NK-92 (cell line): ENCODE results near the gene MNDA.

Experiments used
- DNase-seq: peaks from one replicate; lab custom pipeline; 2025; ENCODE audit not compliant: unreplicated experiment; lab: John Stamatoyannopoulos, UW

The MNDA gene

DNA sequence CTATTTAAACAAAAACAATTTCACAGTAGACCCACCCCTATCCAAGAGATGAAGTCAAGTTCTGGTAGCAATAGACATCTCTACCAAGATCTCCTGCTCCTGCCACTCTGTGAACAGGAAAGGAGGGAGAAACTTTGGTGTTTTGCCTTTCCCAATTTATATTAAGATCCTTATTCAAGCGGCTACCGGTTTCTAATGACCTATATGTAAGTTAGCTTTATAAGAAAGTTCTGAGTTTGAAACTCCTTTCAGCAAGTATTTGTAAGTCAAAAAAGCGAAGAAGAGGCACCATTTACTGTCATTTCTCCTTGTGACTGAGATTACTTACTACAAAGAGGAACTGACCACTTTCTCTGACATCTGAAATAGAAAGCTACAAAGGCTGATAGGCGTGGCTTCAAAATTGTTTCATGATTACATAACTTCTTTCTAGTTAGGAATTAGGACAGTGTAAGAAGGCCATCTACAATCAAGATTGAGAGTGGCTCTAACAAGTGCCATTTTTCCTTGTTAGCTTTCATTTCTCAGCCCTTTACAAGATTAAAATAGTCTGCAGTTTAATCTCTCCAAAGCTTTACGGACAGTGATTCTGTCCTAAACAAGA is at the start of gene MNDA:
MNDA (plus strand) TSS at position 448 of the 604 bp plus-strand sequence. CDS start 10,803 bp downstream, outside the sequence.
- no peak for DNase-seq

DNA sequence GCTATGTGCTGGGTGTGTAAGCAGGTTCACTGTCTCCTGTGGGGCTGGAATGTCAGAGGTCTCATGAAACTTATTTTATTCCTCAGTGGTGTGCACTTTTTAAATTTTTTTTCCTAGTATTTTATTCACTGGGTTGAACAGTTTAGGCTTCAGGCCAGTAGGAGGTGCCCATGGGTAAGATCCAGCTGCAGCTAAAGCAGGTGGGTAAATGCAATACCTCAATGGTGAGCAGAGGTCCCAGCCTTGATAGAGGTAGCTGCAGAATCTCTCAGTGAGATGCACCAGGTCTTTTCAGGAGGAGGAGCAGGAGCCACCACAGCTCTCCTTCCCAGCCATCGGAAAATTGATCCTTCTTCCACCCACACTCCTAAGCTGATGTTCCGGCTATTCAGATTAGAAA is 37.5 kb upstream of the MNDA start:
- no peak for DNase-seq

- no peak for DNase-seq
Measured at GRCh38 chr1:158794247-158794646, 36.9 kb upstream of the MNDA start.

DNA sequence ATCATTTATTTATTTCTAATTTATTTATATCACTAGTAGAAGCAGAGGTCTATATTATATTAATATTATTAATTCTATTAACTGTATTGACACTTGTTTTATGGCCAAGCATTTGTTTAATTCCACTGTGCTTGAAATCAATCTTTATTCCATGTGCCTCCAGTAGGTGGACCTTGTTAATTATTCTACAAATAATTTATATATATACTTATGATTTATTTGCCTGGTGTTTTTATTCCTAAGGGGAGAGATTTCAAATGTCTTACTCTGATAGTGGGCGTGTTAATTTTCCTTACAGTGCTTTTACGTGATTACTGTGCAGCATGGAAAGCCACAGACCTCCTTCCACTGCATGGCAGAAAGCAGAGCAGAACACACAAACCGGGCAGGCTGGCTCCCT is 32.6 kb upstream of the MNDA start:
- no peak for DNase-seq

- DNase-seq, result no peak
Measured at GRCh38 chr1:158799689-158800088, 31.5 kb upstream of the MNDA start.

DNA sequence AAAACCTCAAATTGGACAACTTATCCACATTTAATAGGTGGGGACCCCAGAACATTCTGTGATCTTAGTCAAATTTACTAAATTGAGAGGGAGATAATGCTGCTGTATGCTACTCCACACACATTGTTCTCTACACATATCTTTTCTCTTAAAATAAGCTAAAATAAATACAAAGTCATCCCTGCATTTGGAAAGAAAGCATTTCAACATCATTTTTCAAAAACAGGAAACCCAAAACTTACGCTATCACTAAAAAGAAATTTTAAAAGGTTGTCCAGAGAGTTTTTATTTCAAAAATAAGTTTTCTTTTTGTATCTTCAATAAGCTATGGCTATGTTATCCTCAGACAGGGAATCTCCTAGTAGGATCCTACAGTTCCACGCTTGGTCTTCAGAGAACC is 30.6 kb upstream of the MNDA start:
- DNase-seq, result no peak

DNA sequence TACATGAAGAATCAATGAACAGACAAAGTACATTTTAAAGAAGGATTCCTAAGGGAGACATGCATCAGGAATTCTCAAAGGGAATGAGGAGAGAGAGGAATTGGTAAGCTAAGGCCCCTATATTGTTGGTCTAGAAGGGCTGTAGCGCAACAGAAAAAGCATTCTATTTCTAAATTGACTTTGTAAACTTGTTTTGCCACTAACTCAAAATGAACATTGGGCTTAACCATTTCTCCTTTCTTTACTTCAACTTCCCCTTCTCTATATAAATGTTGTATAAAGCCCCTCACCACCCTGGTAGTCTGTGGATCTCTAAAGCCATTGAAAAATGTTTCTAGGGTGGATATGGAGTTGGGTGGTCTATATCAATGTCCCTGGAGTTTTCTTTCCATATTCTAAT is 29.8 kb upstream of the MNDA start:
- DNase-seq, result no peak

GRCh38 chr1:158803678-158804077 is 27.5 kb upstream of the MNDA start:
- DNase-seq, result no peak

- no peak for DNase-seq
Measured at GRCh38 chr1:158806916-158807536, 24.1 kb upstream of the MNDA start.

- DNase-seq, result no peak
Measured at GRCh38 chr1:158809256-158809655, 21.9 kb upstream of the MNDA start.

DNA sequence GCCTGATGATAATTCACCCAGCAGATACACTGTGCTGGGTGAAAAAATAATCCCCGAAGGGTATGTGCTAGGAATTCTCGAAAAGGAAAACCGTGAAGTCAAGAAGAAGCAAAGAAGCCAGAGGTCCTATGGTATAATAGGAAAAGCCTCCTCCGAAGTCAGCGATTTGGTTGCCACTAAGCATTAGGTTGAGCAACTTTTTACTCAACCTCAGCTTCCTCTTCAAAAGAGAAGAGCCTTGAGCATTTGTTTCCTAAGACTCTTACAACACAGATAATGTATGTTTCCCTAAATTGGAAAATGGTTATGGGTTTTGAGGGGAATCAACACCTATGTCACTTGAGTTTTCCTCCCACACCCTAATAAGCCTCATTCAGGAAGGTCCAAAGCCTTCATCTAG is 21.3 kb upstream of the MNDA start:
- DNase-seq, result no peak

DNA sequence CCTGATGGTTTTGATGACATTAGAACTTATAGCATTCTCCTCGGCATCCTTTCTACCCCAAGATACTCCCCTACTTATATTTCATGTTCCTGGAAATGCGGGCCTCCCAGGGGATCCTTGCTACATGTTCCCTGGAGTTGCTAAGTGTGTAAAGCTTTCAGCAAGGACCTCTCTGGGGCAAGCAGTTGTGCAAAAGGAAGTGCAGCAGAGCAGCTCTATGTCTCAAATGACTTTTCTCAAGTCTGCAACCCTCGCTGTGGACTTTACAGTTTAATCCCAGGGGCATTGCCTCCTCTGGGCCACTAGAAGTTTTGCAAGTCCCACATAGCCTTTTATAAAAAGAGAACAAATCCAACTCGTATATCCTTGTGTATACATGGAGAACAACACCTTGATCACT is 20.8 kb upstream of the MNDA start:
- no peak for DNase-seq

DNA sequence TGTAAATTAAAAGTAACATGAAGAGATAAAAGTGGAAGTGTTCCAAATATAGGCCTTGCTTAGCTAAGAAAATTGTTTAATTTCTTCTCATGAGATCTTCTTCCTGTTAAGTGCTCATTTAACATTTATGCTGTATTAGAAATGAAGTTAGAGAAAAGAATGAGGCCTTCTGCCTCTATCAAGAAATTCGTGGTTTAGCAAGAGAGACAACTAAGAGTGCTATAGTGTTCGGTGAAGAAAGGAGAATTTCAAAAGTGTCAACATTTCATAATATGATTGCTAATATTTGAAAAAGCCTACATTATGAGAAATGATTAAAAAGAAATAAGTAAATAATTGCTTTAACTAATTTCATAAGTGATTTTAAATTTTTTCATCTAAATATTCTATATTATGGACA is 18.8 kb upstream of the MNDA start:
- DNase-seq, result no peak

DNA sequence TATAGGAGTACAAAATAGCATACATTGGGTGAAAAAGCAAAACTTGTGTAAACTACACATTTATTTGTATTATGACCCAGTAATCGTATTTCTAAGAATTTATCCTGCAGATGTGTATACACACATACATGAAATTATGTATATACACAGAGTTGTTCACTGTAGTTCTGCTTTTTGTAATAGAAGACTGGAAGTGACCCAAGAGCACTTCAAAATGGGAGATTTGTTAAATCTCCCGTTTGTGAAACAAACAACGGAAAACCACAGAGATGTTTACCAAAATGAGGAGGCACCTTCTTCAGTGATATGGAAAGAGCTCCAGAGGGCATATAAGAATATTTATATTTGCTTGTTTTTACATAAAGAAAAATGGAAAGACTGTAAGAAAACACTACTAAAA is 18.0 kb upstream of the MNDA start:
- DNase-seq, result no peak

GRCh38 chr1:158814970-158815369 is 16.2 kb upstream of the MNDA start:
- no peak for DNase-seq

DNA sequence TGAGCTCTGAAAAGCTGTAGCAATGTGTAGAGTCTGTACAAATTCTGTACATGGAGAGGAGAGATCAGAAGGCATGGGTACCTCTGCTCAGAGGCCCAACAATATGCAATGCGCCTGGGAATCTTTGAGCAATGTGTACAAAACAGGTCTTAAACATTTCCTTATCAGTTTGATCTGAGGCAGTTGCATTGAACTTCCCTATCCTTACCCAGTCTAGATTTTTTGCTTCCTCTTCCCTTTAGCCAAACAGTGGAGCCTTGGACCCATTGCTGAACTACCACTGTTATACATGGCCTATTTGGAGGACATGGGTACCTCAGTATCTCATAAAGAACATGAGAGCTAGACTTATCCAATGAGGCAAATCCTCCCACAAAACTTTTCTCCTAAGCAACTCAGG is 12.6 kb upstream of the MNDA start:
- no peak for DNase-seq

DNA sequence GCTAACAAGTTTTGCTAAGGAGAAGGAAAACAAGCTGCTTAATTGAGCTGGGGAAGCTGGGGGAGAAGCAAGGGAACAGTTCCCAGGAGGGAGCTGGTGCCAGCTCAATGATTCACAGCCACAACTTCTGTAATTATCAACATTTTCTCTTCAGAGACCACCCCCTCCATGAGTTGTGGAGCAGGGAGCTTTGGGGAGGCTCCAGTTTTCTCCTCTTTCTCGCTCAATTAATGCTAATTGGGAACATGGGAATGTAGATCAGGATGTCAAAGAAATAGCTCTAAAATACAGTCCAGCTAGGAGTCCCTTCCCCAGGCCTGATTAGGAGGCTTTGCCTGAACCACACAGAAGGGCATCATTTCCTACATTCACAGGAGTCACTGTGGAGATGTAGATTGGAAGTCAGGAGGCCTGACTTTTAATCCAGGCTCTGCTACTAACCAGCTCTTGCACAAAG is 12.1 kb upstream of the MNDA start:
- no peak for DNase-seq

DNA sequence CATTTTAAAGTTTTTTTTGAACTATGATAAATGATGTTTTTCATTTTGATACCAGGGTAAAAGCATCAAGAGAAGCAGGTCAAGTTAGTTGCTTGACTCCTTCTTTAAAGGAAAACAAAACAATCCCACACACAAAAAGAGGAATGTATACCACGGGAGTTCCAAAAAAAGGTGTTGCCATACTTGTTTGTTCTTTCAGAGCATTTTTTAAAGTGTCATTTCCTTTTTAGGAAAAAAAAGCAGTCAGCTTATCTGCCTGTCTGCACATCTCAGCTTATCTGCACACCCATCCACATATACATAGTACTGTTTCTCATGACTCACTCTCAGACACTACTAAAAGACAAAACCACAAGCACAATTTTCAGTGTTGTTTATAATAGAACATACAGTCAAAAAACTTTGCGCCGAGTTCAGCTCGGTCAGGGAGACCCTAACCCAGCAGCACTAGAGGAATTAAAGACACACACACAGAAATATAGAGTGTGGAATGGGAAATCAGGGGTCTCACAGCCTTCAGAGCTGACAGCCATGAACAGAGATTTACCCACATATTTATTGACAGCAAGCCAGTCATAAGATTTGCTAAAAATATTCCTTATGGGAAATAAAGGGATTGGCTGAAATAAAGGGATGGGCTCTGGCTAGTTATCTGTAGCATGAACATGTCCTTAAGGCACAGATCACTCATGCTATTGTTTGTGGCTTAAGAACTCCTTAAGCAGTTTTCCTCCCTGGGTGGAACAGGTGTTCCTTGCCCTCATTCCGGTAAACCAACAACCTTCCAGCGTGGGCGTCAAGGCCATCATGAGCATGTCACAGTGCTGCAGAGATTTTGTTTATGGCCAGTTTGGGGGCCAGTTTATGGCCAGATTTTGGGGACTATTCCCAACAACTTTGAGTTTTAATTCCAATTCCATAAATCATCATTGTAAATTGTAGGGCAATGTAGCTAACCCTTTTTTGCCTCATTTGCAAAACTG is 11.4 kb upstream of the MNDA start:
- DNase-seq, result no peak

GRCh38 chr1:158821723-158822122 is 9.4 kb upstream of the MNDA start:
- no peak for DNase-seq

- no peak for DNase-seq
Measured at GRCh38 chr1:158830074-158830677, 975 bp upstream of the MNDA start.

DNA sequence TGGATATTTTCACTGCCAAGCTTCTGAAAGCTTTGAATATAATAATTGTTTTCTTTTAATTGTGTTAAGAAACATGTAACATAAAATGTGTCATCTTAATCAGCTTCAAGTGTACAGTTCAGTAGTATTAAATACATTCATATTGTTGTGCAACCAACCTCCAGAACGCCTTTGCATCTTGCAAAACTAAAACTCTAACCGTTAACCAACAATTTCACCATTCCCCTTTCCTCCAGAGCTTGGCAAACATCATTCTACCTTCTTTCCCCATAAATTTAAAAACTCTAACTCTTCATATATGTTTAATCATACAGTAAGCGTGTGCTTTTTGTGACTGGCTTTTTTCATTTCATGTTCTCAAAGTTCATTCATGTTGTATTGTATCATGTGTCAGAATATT is 2.1 kb downstream of the MNDA start:
- DNase-seq, result no peak

GRCh38 chr1:158836038-158836437 is 4.9 kb downstream of the MNDA start:
- DNase-seq, result no peak
